HEK293T (cell line): Measurements from ENCODE around the gene GDF11.

Source experiments
- BHLHE40 ChIP-seq: fragments of 450-650 bp; IDR thresholded peaks from 2 replicates; pipeline ENCODE4 v1.6.1; 2016; ENCODE audit warnings: mild to moderate bottlenecking, moderate library complexity, borderline replicate concordance
- ELF4 ChIP-seq: fragments of 450-650 bp; IDR thresholded peaks from 2 replicates; pipeline ENCODE4 v1.6.1; 2017; ENCODE audit warnings: antibody characterized with exemption
- FOXK2 ChIP-seq: fragments of 450-650 bp; IDR thresholded peaks from 2 replicates; pipeline ENCODE4 v1.6.1; 2016; ENCODE audit warnings: mild to moderate bottlenecking
- FOXM1 ChIP-seq: fragments of 450-650 bp; IDR thresholded peaks from 2 replicates; pipeline ENCODE4 v1.6.1; 2017; ENCODE audit warnings: mild to moderate bottlenecking, borderline replicate concordance
- HDGF ChIP-seq: fragments of 450-650 bp; IDR thresholded peaks from 2 replicates; pipeline ENCODE4 v1.6.1; 2017; ENCODE audit warnings: antibody characterized with exemption, borderline replicate concordance
- NFRKB ChIP-seq: fragments of 450-650 bp; IDR thresholded peaks from 2 replicates; pipeline ENCODE4 v1.6.1; 2016; ENCODE audit warnings: mild to moderate bottlenecking, moderate library complexity
- PKNOX1 ChIP-seq: fragments of 450-650 bp; IDR thresholded peaks from 2 replicates; pipeline ENCODE4 v1.6.1; 2016
- SP1 ChIP-seq: fragments of 450-650 bp; IDR thresholded peaks from 2 replicates; pipeline ENCODE4 v1.6.1; 2017
- SUZ12 ChIP-seq: fragments of 450-650 bp; IDR thresholded peaks from 2 replicates; pipeline ENCODE4 v1.6.1; 2016; ENCODE audit warnings: mild to moderate bottlenecking

GRCh38 chr12:55795950-55796349, 53.0 kb downstream of the GDF11 start:
- TF ChIP-seq FOXM1 (no peak), PKNOX1 (no peak), BHLHE40 (no peak), NFRKB (no peak), SP1 (no peak), SUZ12 (no peak), ELF4 (no peak), HDGF (no peak), FOXK2 (no peak)
